Astrocyte (in vitro differentiated cells and primary cell): ENCODE results near the gene P4HB.

Source experiments
- CTCF ChIP-seq: IDR thresholded peaks from 2 replicates; pipeline ENCODE4 v1.5.1; 2011; ENCODE audit warnings: low read depth, mild to moderate bottlenecking, inconsistent platforms, low read length, moderate library complexity; ENCODE audit not compliant: insufficient read depth
- EZH2 ChIP-seq: IDR thresholded peaks from 2 replicates; pipeline ENCODE4 v1.6.1; 2012; ENCODE audit warnings: mild to moderate bottlenecking, low read length, inconsistent platforms; ENCODE audit not compliant: insufficient read depth

- no peak for TF ChIP-seq CTCF
- TF ChIP-seq EZH2: no peak
Measured at GRCh38 chr17:81863833-81864768, 3.8 kb upstream of the P4HB start.
